H54 (cell line): ENCODE results near the gene SMIM35.

Experiments used
- DNase-seq: peaks from one replicate; pipeline ENCODE4 v3.0.0; 2011; ENCODE audit warnings: low spot score, mixed read lengths; ENCODE audit not compliant: insufficient read length
- FAIRE-seq: peaks from 3 replicates; lab custom pipeline; 2011; peaks lifted over from hg19 to GRCh38; lab: Jason Lieb, UNC
- POLR2A ChIP-seq: IDR thresholded peaks from 2 replicates; pipeline ENCODE4 v1.6.1; 2011; ENCODE audit warnings: low read depth, mild to moderate bottlenecking, low read length

Gene SMIM35

GRCh38 chr11:117959438-117960149 is 127.2 kb downstream of the SMIM35 start:
- DNase-seq = no peak
- no peak for FAIRE-seq
- TF ChIP-seq POLR2A = no peak

DNA sequence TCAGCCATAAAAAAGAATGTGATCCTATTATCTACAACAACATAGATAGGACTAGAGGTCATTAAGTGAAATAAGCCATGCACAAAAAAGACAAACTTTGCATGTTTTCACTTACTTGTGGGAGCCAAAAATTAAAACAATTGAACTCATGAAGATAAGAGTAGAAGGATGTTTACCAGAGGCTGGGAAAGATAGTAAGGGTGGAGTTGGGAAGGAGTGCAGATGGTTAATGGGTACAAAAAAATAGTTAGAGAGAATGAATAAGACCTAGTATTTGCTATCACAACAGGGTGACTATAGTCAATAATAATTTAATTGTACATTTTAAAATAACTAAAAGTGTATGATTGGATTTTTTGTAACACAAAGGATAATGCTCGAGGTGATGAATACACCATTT is 127.8 kb downstream of the SMIM35 start:
- FAIRE-seq (no peak), DNase-seq (no peak)
- no peak for TF ChIP-seq POLR2A
